ENCODE data around the gene GATAD1. TPM values are rescaled to one million over a fixed set of nuclear protein-coding genes. Genes with fewer than 3 reads are reported as not detected.

GATAD1 gene
- total and polyA plus RNA-seq, 4 donors = 14.3 to 49.5 (median 41.5) TPM

DNA sequence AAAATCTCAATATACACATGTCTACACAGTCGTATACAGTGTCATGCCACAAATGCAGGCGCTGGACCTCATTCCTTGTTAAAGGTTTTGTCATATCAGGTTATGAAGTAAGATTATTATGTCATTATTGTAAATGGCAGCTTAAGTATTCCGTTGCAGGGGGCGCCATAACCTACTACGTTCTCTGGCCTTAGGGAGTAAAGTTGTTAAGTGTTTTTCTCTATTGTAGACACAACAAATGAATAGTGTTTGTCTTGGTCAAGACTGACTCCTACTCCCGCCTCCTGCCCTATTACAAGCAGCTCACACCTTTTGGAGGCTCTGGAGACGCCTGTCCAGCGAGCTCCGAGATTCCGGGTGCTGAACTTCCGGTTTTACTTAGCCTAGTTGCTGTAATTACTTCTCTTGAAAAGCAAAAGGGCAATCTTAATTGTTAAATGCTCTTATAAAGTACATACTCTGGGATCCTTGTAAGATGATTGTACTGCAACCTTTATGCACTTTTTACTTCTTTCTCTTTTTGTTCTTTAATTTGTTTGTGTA lies 994 bp downstream of the GATAD1 start:
- Histone ChIP-seq H3K4me1 (ENCODE audit: control insufficient read depth in 1 of 2, insufficient read depth in 2 of 2, low read length in 2 of 2) (no peaks in the 10 kb centered on the region), H3K27ac (ENCODE audit: low read depth in 1 of 2, low read length in 2 of 2) (peak overlapping the region; percentile 59 to 88), H3K9me3 (ENCODE audit: control insufficient read depth, low read length) (no peaks in the 10 kb centered on the region), H3K4me3 (ENCODE audit: low read length in 2 of 2) (peak overlapping the region; percentile 66 to 98), H3K36me3 (ENCODE audit: control insufficient read depth in 1 of 2, insufficient read depth in 2 of 2, low read length in 1 of 2) (peaks cover 0 to 2% of the 10 kb centered on the region in 2 donors), H3K27me3 (ENCODE audit: control insufficient read depth in 1 of 2, insufficient read depth in 2 of 2, low read length in 1 of 2) (no peaks in the 10 kb centered on the region)
- intact Hi-C loops (cut with DNase I) = loop anchor here (5.0 to 10.0 kb wide), 3 partner anchors 273 to 313 kb away; partner anchors contain the start of genes LRRD1 (in 2 of the 2) and CYP51A1 (in 1 of the 2)
- ATAC-seq (ENCODE audit: low FRiP score) (no peak), DNase-seq (peak in 1 of 2 donors; percentile 50)
- 0 to 1% methylated on average over 11 of the region's 11 CpGs for WGBS, 2 donors

DNA sequence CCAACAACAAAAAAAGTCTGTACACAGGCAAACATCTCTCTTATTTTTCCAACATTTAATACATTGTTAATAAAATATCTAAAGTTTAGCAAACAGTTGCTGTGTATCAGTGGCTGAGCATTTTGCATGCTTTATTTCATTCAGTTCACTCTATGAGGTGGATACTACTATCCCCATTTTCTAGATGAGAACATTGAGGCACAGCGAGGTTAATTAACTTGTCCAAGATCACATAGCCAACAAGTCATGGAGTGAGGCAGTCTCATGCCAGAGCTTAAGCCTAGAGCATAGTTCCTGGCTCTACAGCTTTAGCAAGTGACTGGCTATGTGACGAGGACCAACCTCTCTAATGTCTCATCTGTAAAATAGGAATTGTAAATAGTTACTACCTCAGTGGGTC lies 4.4 kb downstream of the GATAD1 start:
- H3K36me3 ChIP-seq (ENCODE audit: control insufficient read depth in 1 of 2, insufficient read depth in 2 of 2, low read length in 1 of 2) = peaks cover 0 to 4% of the 10 kb centered on the region in 2 donors
- no peaks in the 10 kb centered on the region for H3K27me3 ChIP-seq (ENCODE audit: control insufficient read depth in 1 of 2, insufficient read depth in 2 of 2, low read length in 1 of 2)
- WGBS, 2 donors = 92 to 95% methylated on average over 2 of the region's 2 CpGs
- no peak overlapping the region for H3K27ac ChIP-seq (ENCODE audit: low read depth in 1 of 2, low read length in 2 of 2)
- no peaks in the 10 kb centered on the region for H3K4me1 ChIP-seq (ENCODE audit: control insufficient read depth in 1 of 2, insufficient read depth in 2 of 2, low read length in 2 of 2)
- H3K4me3 ChIP-seq (ENCODE audit: low read length in 2 of 2) = no peak overlapping the region
- no peaks in the 10 kb centered on the region for H3K9me3 ChIP-seq (ENCODE audit: control insufficient read depth, low read length)
- no peak for DNase-seq
- intact Hi-C loops (cut with DNase I) = loop anchor here in 1 of 2 donors (10.0 kb wide), 1 partner anchor 207 kb away; the partner anchor contains the start of genes ANKIB1 and KRIT1
- ATAC-seq (ENCODE audit: low FRiP score) = no peak

DNA sequence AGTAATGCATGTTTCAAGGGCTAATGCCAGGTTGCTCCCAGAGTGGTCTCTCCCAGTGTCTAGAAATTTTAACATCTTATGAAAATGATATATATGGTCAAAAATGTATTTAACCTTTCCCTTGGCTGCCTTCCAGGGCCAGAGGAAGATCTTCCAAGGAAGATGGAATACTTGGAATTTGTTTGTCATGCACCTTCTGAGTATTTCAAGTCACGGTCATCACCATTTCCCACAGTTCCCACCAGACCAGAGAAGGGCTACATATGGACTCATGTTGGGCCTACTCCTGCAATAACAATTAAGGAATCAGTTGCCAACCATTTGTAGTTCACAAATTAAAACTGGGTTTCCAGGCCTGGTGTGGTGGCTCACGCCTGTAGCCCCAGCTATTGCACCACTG lies 9.0 kb downstream of the GATAD1 start:
- Histone ChIP-seq H3K9me3 (ENCODE audit: control insufficient read depth, low read length) (no peaks in the 10 kb centered on the region), H3K36me3 (ENCODE audit: control insufficient read depth in 1 of 2, insufficient read depth in 2 of 2, low read length in 1 of 2) (peaks cover 0 to 4% of the 10 kb centered on the region in 2 donors), H3K27me3 (ENCODE audit: control insufficient read depth in 1 of 2, insufficient read depth in 2 of 2, low read length in 1 of 2) (no peaks in the 10 kb centered on the region), H3K27ac (ENCODE audit: low read depth in 1 of 2, low read length in 2 of 2) (no peak overlapping the region), H3K4me1 (ENCODE audit: control insufficient read depth in 1 of 2, insufficient read depth in 2 of 2, low read length in 2 of 2) (no peaks in the 10 kb centered on the region), H3K4me3 (ENCODE audit: low read length in 2 of 2) (no peak overlapping the region)
- intact Hi-C loops (cut with DNase I) = loop anchor here in 1 of 2 donors (10.0 kb wide), 1 partner anchor 211 kb away; the partner anchor contains the start of genes ANKIB1 and KRIT1
- ATAC-seq (ENCODE audit: low FRiP score) = no peak
- no peak for DNase-seq
- 80 to 89% methylated on average over 2 of the region's 2 CpGs for WGBS, 2 donors

- no peaks in the 10 kb centered on the region for H3K4me1 ChIP-seq (ENCODE audit: control insufficient read depth in 1 of 2, insufficient read depth in 2 of 2, low read length in 2 of 2)
- H3K27ac ChIP-seq (ENCODE audit: low read depth in 1 of 2, low read length in 2 of 2) = no peak overlapping the region
- no peak for ATAC-seq (ENCODE audit: low FRiP score)
- no peaks in the 10 kb centered on the region for H3K9me3 ChIP-seq (ENCODE audit: control insufficient read depth, low read length)
- H3K36me3 ChIP-seq (ENCODE audit: control insufficient read depth in 1 of 2, insufficient read depth in 2 of 2, low read length in 1 of 2) = peaks cover 0 to 5% of the 10 kb centered on the region in 2 donors
- H3K27me3 ChIP-seq (ENCODE audit: control insufficient read depth in 1 of 2, insufficient read depth in 2 of 2, low read length in 1 of 2) = no peaks in the 10 kb centered on the region
- 66 to 78% methylated on average over 2 of the region's 2 CpGs for WGBS, 2 donors
- intact Hi-C loops (cut with DNase I) = no loop called here
- no peak overlapping the region for H3K4me3 ChIP-seq (ENCODE audit: low read length in 2 of 2)
- no peak for DNase-seq
Measured at GRCh38 chr7:92460109-92460508, 12.8 kb downstream of the GATAD1 start.

- ATAC-seq (ENCODE audit: low FRiP score) = no peak
- 59 to 63% methylated on average over 4 of the region's 4 CpGs for WGBS, 2 donors
Measured at GRCh38 chr7:92460510-92460909, 13.2 kb downstream of the GATAD1 start.

GRCh38 chr7:92461027-92462003 lies 14.0 kb downstream of the GATAD1 start:
- H3K9me3 ChIP-seq (ENCODE audit: control insufficient read depth, low read length) = no peaks in the 10 kb centered on the region
- intact Hi-C loops (cut with DNase I) = no loop called here
- WGBS, 2 donors = 46 to 49% methylated on average over 8 of the region's 8 CpGs
- ATAC-seq (ENCODE audit: low FRiP score) (no peak), DNase-seq (no peak)
- no peak overlapping the region for H3K27ac ChIP-seq (ENCODE audit: low read depth in 1 of 2, low read length in 2 of 2)
- H3K27me3 ChIP-seq (ENCODE audit: control insufficient read depth in 1 of 2, insufficient read depth in 2 of 2, low read length in 1 of 2) = no peaks in the 10 kb centered on the region
- H3K4me3 ChIP-seq (ENCODE audit: low read length in 2 of 2) = no peak overlapping the region
- H3K36me3 ChIP-seq (ENCODE audit: control insufficient read depth in 1 of 2, insufficient read depth in 2 of 2, low read length in 1 of 2) = peaks cover 0 to 5% of the 10 kb centered on the region in 2 donors
- H3K4me1 ChIP-seq (ENCODE audit: control insufficient read depth in 1 of 2, insufficient read depth in 2 of 2, low read length in 2 of 2) = no peaks in the 10 kb centered on the region

More at GRCh38 chr7:92460510-92460909, 13.2 kb downstream of the GATAD1 start:
- Histone ChIP-seq H3K9me3 (ENCODE audit: control insufficient read depth, low read length) (no peaks in the 10 kb centered on the region), H3K4me1 (ENCODE audit: control insufficient read depth in 1 of 2, insufficient read depth in 2 of 2, low read length in 2 of 2) (no peaks in the 10 kb centered on the region), H3K27me3 (ENCODE audit: control insufficient read depth in 1 of 2, insufficient read depth in 2 of 2, low read length in 1 of 2) (no peaks in the 10 kb centered on the region), H3K4me3 (ENCODE audit: low read length in 2 of 2) (no peak overlapping the region), H3K36me3 (ENCODE audit: control insufficient read depth in 1 of 2, insufficient read depth in 2 of 2, low read length in 1 of 2) (peaks cover 0 to 5% of the 10 kb centered on the region in 2 donors), H3K27ac (ENCODE audit: low read depth in 1 of 2, low read length in 2 of 2) (no peak overlapping the region)
- no peak for DNase-seq
- intact Hi-C loops (cut with DNase I) = no loop called here

- no peak for DNase-seq
- Histone ChIP-seq H3K27ac (ENCODE audit: low read depth in 1 of 2, low read length in 2 of 2) (no peak overlapping the region), H3K4me3 (ENCODE audit: low read length in 2 of 2) (no peak overlapping the region), H3K36me3 (ENCODE audit: control insufficient read depth in 1 of 2, insufficient read depth in 2 of 2, low read length in 1 of 2) (peaks cover 0 to 5% of the 10 kb centered on the region in 2 donors), H3K4me1 (ENCODE audit: control insufficient read depth in 1 of 2, insufficient read depth in 2 of 2, low read length in 2 of 2) (no peaks in the 10 kb centered on the region), H3K27me3 (ENCODE audit: control insufficient read depth in 1 of 2, insufficient read depth in 2 of 2, low read length in 1 of 2) (no peaks in the 10 kb centered on the region), H3K9me3 (ENCODE audit: control insufficient read depth, low read length) (no peaks in the 10 kb centered on the region)
- intact Hi-C loops (cut with DNase I) = no loop called here
- 92 to 96% methylated on average over 3 of the region's 3 CpGs for WGBS, 2 donors
- no peak for ATAC-seq (ENCODE audit: low FRiP score)
Measured at GRCh38 chr7:92462560-92462959, 15.3 kb downstream of the GATAD1 start.

DNA sequence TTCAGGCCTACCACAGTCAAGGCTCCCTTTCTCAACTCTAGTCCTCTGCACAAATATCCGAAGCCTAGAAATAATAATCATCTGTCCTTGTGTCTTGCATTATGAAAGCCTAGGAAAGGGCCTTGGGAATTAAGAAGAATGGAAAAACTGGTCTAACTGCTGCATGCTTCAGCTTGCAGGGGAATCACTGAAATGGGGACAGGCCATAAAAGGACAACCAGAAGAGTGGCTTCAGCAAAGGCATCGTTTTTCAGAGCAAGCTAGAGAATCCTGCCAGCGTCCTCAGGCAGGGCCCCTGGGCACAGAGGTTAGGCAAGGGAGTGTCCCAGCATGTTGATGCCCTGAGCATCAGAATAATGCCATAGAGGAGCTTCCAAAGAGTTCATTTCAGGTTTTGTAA lies 17.2 kb downstream of the GATAD1 start:
- DNase-seq = no peak
- H3K27me3 ChIP-seq (ENCODE audit: control insufficient read depth in 1 of 2, insufficient read depth in 2 of 2, low read length in 1 of 2) = no peaks in the 10 kb centered on the region
- H3K27ac ChIP-seq (ENCODE audit: low read depth in 1 of 2, low read length in 2 of 2) = no peak overlapping the region
- 62 to 69% methylated on average over 3 of the region's 3 CpGs for WGBS, 2 donors
- H3K9me3 ChIP-seq (ENCODE audit: control insufficient read depth, low read length) = no peaks in the 10 kb centered on the region
- no peak for ATAC-seq (ENCODE audit: low FRiP score)
- intact Hi-C loops (cut with DNase I) = no loop called here
- H3K4me3 ChIP-seq (ENCODE audit: low read length in 2 of 2) = no peak overlapping the region
- no peaks in the 10 kb centered on the region for H3K4me1 ChIP-seq (ENCODE audit: control insufficient read depth in 1 of 2, insufficient read depth in 2 of 2, low read length in 2 of 2)
- H3K36me3 ChIP-seq (ENCODE audit: control insufficient read depth in 1 of 2, insufficient read depth in 2 of 2, low read length in 1 of 2) = peaks cover 0 to 5% of the 10 kb centered on the region in 2 donors
